GM06990 (cell line): ENCODE measurements around the gene DERA.
"Not testable (repeated sequence)": the region's sequence is repeated elsewhere in the genome, so short reads cannot be mapped to it uniquely, and the experiment has no call there.

ENCODE experiments used
- DNase-seq: peaks from one replicate; pipeline ENCODE4 v3.0.0-alpha.2; 2011; ENCODE audit not compliant: insufficient read length; ENCODE audit errors: extremely low read depth
- H3K27me3 ChIP-seq: replicated peaks from 2 replicates; pipeline ENCODE4 v1.6.0; 2011; ENCODE audit warnings: low read length; ENCODE audit not compliant: control insufficient read depth, insufficient read depth
- H3K36me3 ChIP-seq: 2 replicates; pipeline ENCODE4 v1.5.1; 2011; ENCODE audit warnings: low read length; ENCODE audit not compliant: control insufficient read depth, insufficient read depth
- H3K4me3 ChIP-seq: replicated peaks from 2 replicates; pipeline ENCODE4 v1.5.1; 2011; ENCODE audit warnings: low read depth, mild to moderate bottlenecking, control low read depth, low read length
- CTCF ChIP-seq: IDR thresholded peaks from 2 replicates; pipeline ENCODE4 v1.5.1; 2011; ENCODE audit warnings: low read length, control low read depth, mild to moderate bottlenecking, inconsistent platforms; ENCODE audit not compliant: insufficient read depth, poor library complexity, severe bottlenecking

The DERA gene

DNA sequence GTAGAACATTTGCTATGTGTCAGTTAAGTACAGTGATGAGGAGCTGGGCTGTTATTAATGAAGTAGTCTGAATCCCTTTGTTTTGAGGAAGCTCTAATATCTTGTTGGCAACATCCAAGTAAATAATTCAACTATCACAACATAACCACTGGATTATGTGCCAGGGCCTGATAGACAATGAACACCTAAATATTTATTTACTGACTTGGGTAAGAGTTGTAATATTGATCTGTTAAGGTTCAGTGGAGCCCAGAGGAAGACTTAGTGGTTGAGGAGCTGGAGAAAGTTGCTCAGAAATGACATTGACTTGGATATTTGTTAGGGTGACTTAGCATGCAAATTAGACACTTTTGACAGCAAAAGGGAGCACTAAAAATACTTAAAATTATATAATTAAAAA lies 26.8 kb downstream of the DERA start:
- TF ChIP-seq CTCF, result no peak
- H3K27me3 ChIP-seq, result no peaks in the 10 kb centered on the region
- H3K4me3 ChIP-seq, result no peak overlapping the region
- DNase-seq, result no peak
- H3K36me3 ChIP-seq, result no peaks in the 10 kb centered on the region

GRCh38 chr12:15939111-15939510 lies 28.0 kb downstream of the DERA start:
- Histone ChIP-seq H3K36me3 (no peaks in the 10 kb centered on the region), H3K27me3 (no peaks in the 10 kb centered on the region), H3K4me3 (no peak overlapping the region)
- TF ChIP-seq CTCF, result no peak
- no peak for DNase-seq

DNA sequence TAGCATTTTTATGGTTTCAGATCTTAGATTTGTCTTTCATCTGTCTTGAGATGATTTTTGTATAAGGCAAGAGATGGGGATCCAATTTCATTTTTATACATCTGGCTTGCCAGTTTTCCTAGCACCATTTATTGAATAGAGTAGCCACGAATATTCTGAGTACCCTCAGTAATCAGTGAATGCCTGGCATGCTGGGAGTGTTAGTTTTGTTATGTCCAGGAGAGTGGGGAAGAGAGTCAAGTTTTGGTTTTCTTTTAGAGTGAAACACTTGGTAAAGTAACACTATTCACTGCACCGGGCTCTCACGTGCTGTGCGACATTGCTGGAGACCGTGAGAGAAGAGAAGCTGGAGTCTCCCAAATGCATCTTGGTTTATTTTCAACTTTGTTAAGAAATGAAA lies 31.3 kb downstream of the DERA start:
- DNase-seq, result no peak
- H3K27me3 ChIP-seq, result no peaks in the 10 kb centered on the region
- no peaks in the 10 kb centered on the region for H3K36me3 ChIP-seq
- no peak for TF ChIP-seq CTCF
- no peak overlapping the region for H3K4me3 ChIP-seq

- not testable (repeated sequence) for H3K27me3 ChIP-seq, H3K4me3 ChIP-seq, DNase-seq, H3K36me3 ChIP-seq
These were observed 32.4 kb downstream of the DERA start for GRCh38 chr12:15943519-15943918.

DNA sequence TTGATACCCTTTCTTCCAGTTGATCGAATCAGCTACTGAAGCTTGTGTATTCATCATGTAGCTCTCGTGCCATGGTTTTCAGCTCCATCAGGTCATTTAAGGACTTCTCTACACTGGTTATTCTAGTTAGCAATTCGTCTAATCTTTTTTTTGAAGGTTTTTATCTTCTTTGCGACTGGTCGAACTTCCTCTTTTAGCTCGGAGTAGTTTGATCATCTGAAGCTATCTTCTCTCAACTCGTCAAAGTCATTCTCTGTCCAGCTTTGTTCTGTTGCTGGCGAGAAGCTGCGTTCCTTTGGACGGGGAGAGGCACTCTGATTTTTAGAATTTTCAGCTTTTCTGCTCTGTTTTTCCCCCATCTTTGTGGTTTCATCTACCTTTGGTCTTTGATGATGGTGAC lies 37.3 kb downstream of the DERA start:
- not testable (repeated sequence) for H3K36me3 ChIP-seq, H3K27me3 ChIP-seq, DNase-seq, H3K4me3 ChIP-seq

DNA sequence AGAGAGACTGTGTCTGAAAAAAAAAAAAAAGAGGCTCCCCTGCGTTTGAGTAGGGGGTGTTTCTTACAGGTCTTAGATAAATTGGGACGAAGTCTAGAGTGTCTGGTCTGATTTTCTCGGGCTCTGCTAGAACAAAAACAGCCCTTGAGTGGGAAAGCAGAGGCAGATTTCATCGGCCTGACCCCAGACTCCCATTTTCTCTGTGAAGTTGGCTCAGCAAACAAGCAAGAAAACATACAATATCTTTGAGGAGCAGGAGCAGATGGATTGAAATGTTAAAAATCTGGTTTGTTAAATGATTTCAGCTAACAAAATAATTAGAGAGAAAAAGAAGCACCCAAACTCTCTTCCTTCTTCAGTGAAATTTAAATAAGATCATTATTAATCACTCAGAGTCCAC lies 44.1 kb downstream of the DERA start:
- Histone ChIP-seq H3K36me3 (no peaks in the 10 kb centered on the region), H3K4me3 (no peak overlapping the region), H3K27me3 (no peaks in the 10 kb centered on the region)
- DNase-seq, result no peak
- TF ChIP-seq CTCF, result no peak

DNA sequence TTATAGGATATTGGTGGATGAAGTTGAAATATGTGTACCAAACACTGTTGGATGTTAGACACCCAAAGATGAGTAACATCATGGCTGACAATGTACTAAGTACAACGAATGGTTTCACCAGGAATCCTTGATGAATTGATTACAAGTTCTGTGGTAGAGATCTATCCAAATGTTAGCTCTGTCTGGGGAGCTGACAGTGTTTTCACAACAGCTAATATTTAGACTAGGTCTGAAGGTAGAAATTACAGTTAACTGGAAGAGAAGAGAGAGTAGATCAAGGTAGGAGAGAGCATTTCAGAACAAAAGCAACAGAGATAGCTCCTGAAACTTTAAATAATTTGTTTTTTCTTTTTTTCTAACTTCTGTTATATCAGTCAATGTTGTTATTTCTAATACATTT lies 44.9 kb downstream of the DERA start:
- Histone ChIP-seq H3K4me3 (no peak overlapping the region), H3K27me3 (no peaks in the 10 kb centered on the region), H3K36me3 (peaks cover 2% of the 10 kb centered on the region; the same call in 1 of the 2 replicates)
- no peak for DNase-seq
- no peak for TF ChIP-seq CTCF
